HG03060 (cell line): ENCODE results near the gene GET3.
"Not testable (repeated sequence)": the region's sequence is repeated elsewhere in the genome, so short reads cannot be mapped to it uniquely, and the experiment has no call there.

Source experiments
- ATAC-seq: cut with Tn5 transposase; IDR thresholded peaks from one replicate; pipeline ENCODE4 v1.9.1; 2021; ENCODE audit warnings: low read depth, moderate number of reproducible peaks; ENCODE audit not compliant: unreplicated experiment

GET3 gene

DNA sequence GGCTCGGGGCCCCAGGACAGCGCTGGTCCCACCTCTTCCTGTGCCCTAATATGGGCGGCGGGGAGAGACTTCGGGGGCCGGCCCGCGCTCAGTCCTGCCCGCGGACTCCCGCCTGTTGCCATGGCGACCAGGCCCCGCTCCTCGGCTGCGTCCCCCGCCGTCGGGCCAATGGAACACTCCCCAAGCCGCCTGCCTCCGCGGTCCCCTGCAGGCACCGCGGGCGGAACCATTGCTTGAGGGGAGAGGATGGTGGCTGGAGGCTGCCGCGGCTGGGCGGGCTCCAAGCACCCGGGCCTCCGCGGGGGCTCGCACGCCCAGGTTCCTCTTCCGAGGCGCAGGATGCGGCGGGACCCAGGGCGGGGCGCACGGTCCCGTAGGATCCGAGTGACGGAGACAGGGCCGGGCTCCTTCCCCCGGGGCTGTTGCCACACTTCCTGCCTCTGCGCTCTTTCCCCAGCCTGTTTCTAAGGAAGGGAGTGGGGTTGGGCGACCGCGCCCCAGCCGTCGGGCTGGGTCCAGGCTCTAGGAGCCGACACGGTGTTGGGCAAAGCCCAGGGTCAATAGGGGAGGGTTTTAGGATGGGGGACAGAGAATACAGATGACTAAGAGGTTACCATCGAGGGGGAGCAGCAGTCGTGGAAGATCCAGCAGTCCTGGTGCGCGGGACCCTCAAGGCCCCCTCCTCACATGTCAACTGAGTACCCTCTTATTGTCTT, 52.8 kb downstream of the GET3 start:
- peak; percentile 15 for ATAC-seq

GRCh38 chr19:12790628-12791344, 53.5 kb downstream of the GET3 start:
- ATAC-seq: no peak

- no peak for ATAC-seq
Observed at GRCh38 chr19:12791345-12792050, 54.2 kb downstream of the GET3 start, which contains the start of gene JUNB. Gene JUNB (plus strand): TSS chr19:12791486. CDS start chr19:12791772, 286 bp downstream.

GRCh38 chr19:12792051-12792852, 55.0 kb downstream of the GET3 start:
- no peak for ATAC-seq

DNA sequence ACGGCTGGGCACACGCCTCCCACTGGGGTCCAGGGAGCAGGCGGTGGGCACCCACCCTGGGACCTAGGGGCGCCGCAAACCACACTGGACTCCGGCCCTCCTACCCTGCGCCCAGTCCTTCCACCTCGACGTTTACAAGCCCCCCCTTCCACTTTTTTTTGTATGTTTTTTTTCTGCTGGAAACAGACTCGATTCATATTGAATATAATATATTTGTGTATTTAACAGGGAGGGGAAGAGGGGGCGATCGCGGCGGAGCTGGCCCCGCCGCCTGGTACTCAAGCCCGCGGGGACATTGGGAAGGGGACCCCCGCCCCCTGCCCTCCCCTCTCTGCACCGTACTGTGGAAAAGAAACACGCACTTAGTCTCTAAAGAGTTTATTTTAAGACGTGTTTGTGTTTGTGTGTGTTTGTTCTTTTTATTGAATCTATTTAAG, 55.6 kb downstream of the GET3 start:
- no peak for ATAC-seq

- ATAC-seq: no peak
Observed at GRCh38 chr19:12793290-12794195, 56.2 kb downstream of the GET3 start.

GRCh38 chr19:12794196-12794941, 57.1 kb downstream of the GET3 start:
- ATAC-seq: no peak

DNA sequence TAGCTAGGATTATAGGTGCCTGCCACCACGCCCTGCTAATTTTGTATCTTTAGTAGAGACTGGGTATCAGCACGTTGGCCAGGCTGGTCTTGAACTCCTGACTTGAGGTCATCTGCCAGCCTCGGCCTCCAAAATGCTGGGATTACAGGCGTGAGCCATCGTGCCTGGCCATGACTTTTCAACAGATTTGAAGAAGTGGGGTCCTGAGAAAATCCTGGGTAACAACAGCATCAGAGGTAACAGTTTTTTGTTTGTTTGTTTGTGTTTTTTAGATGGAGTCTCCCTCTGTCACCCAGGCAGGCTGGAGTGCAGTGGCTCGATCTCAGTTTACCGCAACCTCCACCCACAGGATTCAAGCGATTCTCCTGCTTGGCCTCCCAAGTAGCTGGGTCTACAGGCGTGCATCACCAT, 57.7 kb downstream of the GET3 start:
- no peak for ATAC-seq

- ATAC-seq: no peak
Observed at GRCh38 chr19:12796146-12797071, 59.1 kb downstream of the GET3 start.

- no peak for ATAC-seq
Observed at GRCh38 chr19:12797141-12797587, 59.9 kb downstream of the GET3 start.

DNA sequence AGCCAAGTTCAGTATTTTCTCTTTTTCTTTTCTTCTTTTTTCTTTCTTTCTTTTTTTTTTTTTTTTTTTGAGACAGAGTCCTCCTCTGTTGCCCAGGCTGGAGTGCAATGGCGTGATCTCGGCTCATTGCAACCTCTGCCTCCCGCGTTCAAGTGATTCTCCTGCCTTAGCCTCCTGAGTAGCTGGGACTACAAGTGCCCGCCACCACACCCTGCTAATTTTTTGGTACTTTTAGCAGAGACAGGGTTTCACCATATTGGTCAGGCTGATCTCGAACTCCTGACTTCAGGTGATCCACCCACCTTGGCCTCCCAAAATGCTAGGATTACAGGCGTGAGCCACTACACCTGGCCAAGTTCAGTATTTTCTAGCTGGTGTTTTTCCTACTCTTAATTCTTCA, 60.3 kb downstream of the GET3 start:
- not testable (repeated sequence) for ATAC-seq
